Mucosa of descending colon (tissue), 3 donors: ENCODE data around the gene KRTAP27-1. TPM values are rescaled to one million over a fixed set of nuclear protein-coding genes. Genes with fewer than 3 reads are reported as not detected.

Experiments used
- ATAC-seq: fragments of 200-7000 bp; cut with Tn5 transposase; one replicate; pipeline ENCODE4 v1.9.1; 2020; ENCODE audit warnings: mild to moderate bottlenecking, moderate library complexity
- DNase-seq, 3 donors: peaks; one replicate each; pipeline ENCODE4 v3.0.0-alpha.2; 2020
- H3K36me3 ChIP-seq: fragments of 200-600 bp; one replicate; pipeline ENCODE4 v1.8.0; 2021; ENCODE audit warnings: low read depth, mild to moderate bottlenecking
- H3K4me1 ChIP-seq: fragments of 200-600 bp; one replicate; pipeline ENCODE4 v1.8.0; 2021; ENCODE audit warnings: low read depth, mild to moderate bottlenecking
- H3K4me3 ChIP-seq: fragments of 200-600 bp; one replicate; pipeline ENCODE4 v1.8.0; 2021; ENCODE audit warnings: mild to moderate bottlenecking
- H3K9me3 ChIP-seq: fragments of 200-600 bp; one replicate; pipeline ENCODE4 v1.8.0; 2021; ENCODE audit warnings: mild to moderate bottlenecking
- CTCF ChIP-seq: fragments of 200-600 bp; IDR thresholded peaks from one replicate; pipeline ENCODE4 v1.8.0; 2022; ENCODE audit warnings: antibody characterized with exemption, mild to moderate bottlenecking
- intact Hi-C, 2 donors: fragments of 100-400 bp; cut with DNase I in 1 of 2; cut with micrococcal nuclease in 1 of 2; formaldehyde crosslinking; loops; one replicate each; pipeline versions ENCODE4 v1.11.0 to v1.11.1; 2022; cut with DNase I, micrococcal nuclease
- total RNA-seq, 3 donors: library from RNA; stranded (reverse); fragmentation: NEBNext Ultra II Directional in 2 of 3; extraction: Animal tissue kit (Norgen Biotek cat#: 25700) in 2 of 3; gene quantifications; one replicate each; pipeline versions ENCODE4 v1.2.1 to v1.2.4, GENCODE V29; 2021 to 2023
- donor health status: DM: no; HTN: no; CAD: no; lungs with moderate emphysema.
- donor health status: DM: no; HTN: no; CAD: no.
- donor health status: DM: no; HTN: yes; CAD: no.

Gene KRTAP27-1
- total RNA-seq, 3 donors from 2014 or later: not detected

GRCh38 chr21:30326390-30326789 is 11.1 kb downstream of the KRTAP27-1 start:
- Histone ChIP-seq H3K9me3 (peaks cover 10% of the 10 kb centered on the region), H3K4me1 (no peaks in the 10 kb centered on the region), H3K4me3 (no peak overlapping the region), H3K36me3 (no peaks in the 10 kb centered on the region)
- no peak for TF ChIP-seq CTCF
- intact Hi-C loops: no loop called here
- DNase-seq (no peak), ATAC-seq (no peak)

GRCh38 chr21:30320215-30320614 is 17.3 kb downstream of the KRTAP27-1 start, which contains the start of gene KRTAP26-1:
Gene KRTAP26-1 (minus strand): TSS chr21:30320315. CDS start chr21:30320035, 280 bp downstream.
- Histone ChIP-seq H3K9me3 (no peaks in the 10 kb centered on the region), H3K4me3 (no peak within 1 kb of the TSS), H3K36me3 (no peaks in the 10 kb centered on the region), H3K4me1 (no peaks in the 10 kb centered on the region)
- DNase-seq (no peak), ATAC-seq (no peak)
- intact Hi-C loops: no loop called here
- TF ChIP-seq CTCF: no peak

- DNase-seq (no peak), ATAC-seq (no peak)
- intact Hi-C loops: no loop called here
- TF ChIP-seq CTCF: no peak
- Histone ChIP-seq H3K4me1 (no peaks in the 10 kb centered on the region), H3K4me3 (no peak overlapping the region), H3K9me3 (no peaks in the 10 kb centered on the region), H3K36me3 (no peaks in the 10 kb centered on the region)
Observed at GRCh38 chr21:30315701-30316100, 21.8 kb downstream of the KRTAP27-1 start.

GRCh38 chr21:30306884-30307283 is 30.6 kb downstream of the KRTAP27-1 start:
- no peaks in the 10 kb centered on the region for H3K9me3 ChIP-seq
- DNase-seq (no peak), ATAC-seq (no peak)
- TF ChIP-seq CTCF: no peak
- intact Hi-C loops: no loop called here
- H3K4me1 ChIP-seq: no peaks in the 10 kb centered on the region
- H3K4me3 ChIP-seq: no peak overlapping the region
- H3K36me3 ChIP-seq: no peaks in the 10 kb centered on the region

- intact Hi-C loops: no loop called here
- H3K36me3 ChIP-seq: no peaks in the 10 kb centered on the region
- no peak overlapping the region for H3K4me3 ChIP-seq
- ATAC-seq (no peak), DNase-seq (no peak)
- peaks cover 2% of the 10 kb centered on the region for H3K9me3 ChIP-seq
- no peak for TF ChIP-seq CTCF
- no peaks in the 10 kb centered on the region for H3K4me1 ChIP-seq
Observed at GRCh38 chr21:30305136-30305535, 32.4 kb downstream of the KRTAP27-1 start.

- Histone ChIP-seq H3K4me3 (no peak within 1 kb of the TSS), H3K9me3 (no peaks in the 10 kb centered on the region), H3K4me1 (no peaks in the 10 kb centered on the region), H3K36me3 (no peaks in the 10 kb centered on the region)
- intact Hi-C loops: no loop called here
- TF ChIP-seq CTCF: no peak
- DNase-seq: no peak
- no peak for ATAC-seq
Observed at GRCh38 chr21:30289215-30289614, 48.3 kb downstream of the KRTAP27-1 start, which contains the start of gene KRTAP25-1. Gene KRTAP25-1 (minus strand): TSS chr21:30289514. CDS start chr21:30289490, 24 bp downstream.
